SU-DHL-6 (cell line): Measurements from ENCODE around the gene SLC30A2.

ENCODE experiments used
- H2AFZ ChIP-seq: fragments of 200-600 bp; sonication (generic); 2 replicates; pipeline ENCODE4 v1.6.1; 2014; ENCODE audit warnings: low read depth, mild to moderate bottlenecking, moderate library complexity, mixed read lengths, antibody characterized with exemption, low read length; ENCODE audit not compliant: severe bottlenecking
- H3F3A ChIP-seq: fragments of 200-600 bp; shearing (Covaris generic); 2 replicates; pipeline ENCODE4 v1.6.0; 2016; ENCODE audit warnings: antibody characterized with exemption, mild to moderate bottlenecking; ENCODE audit not compliant: insufficient read depth
- H3K27ac ChIP-seq: fragments of 200-600 bp; sonication (generic); 2 replicates; pipeline ENCODE4 v1.5.1; 2016; ENCODE audit warnings: low read depth, mild to moderate bottlenecking, low read length, moderate library complexity, mixed read lengths
- H3K27me3 ChIP-seq: fragments of 200-600 bp; sonication (generic), shearing (Covaris generic); 2 replicates; pipeline ENCODE4 v1.6.0; 2014; ENCODE audit warnings: mild to moderate bottlenecking, low read length
- H3K36me3 ChIP-seq: fragments of 200-600 bp; sonication (generic); 2 replicates; pipeline ENCODE4 v1.6.1; 2014; ENCODE audit warnings: mild to moderate bottlenecking, low read length, mixed read lengths
- H3K4me2 ChIP-seq: fragments of 300-600, 200-600 bp; shearing (Covaris generic), sonication (generic); 2 replicates; pipeline ENCODE4 v1.6.0; 2014; ENCODE audit warnings: low read length, low read depth, mild to moderate bottlenecking; ENCODE audit not compliant: poor library complexity, severe bottlenecking
- H3K4me3 ChIP-seq: fragments of 200-600 bp; sonication (generic); 2 replicates; pipeline ENCODE4 v1.5.1; 2014; ENCODE audit warnings: antibody characterized with exemption, low read length, mild to moderate bottlenecking, mixed read lengths; ENCODE audit not compliant: insufficient read depth, poor library complexity, severe bottlenecking
- H3K79me2 ChIP-seq: fragments of 200-600 bp; sonication (generic); 2 replicates; pipeline ENCODE4 v1.6.1; 2014; ENCODE audit warnings: mild to moderate bottlenecking, low read length, moderate library complexity; ENCODE audit not compliant: insufficient read depth
- H3K9ac ChIP-seq: fragments of 200-600 bp; sonication (generic); 2 replicates; pipeline ENCODE4 v1.7.0; 2014; ENCODE audit warnings: mild to moderate bottlenecking, low read length
- H3K9me2 ChIP-seq: fragments of 200-600 bp; sonication (generic); replicated peaks from 2 replicates; pipeline ENCODE4 v1.6.1; 2014; ENCODE audit warnings: low read length; ENCODE audit not compliant: insufficient read depth
- H3K9me3 ChIP-seq: fragments of 200-600 bp; sonication (generic); 2 replicates; pipeline ENCODE4 v1.6.1; 2014; ENCODE audit warnings: low read length, mixed read lengths; ENCODE audit not compliant: insufficient read depth
- H4K20me1 ChIP-seq: fragments of 200-600 bp; sonication (generic); 2 replicates; pipeline ENCODE4 v1.6.1; 2014; ENCODE audit warnings: low read depth, mild to moderate bottlenecking, antibody characterized with exemption, low read length, moderate library complexity, mixed read lengths
- CTCF ChIP-seq: fragments of 200-600 bp; sonication (generic); IDR thresholded peaks from one replicate; pipeline ENCODE4 v1.5.1; 2017; ENCODE audit warnings: antibody characterized with exemption, mild to moderate bottlenecking, low read length, moderate library complexity; ENCODE audit not compliant: insufficient read depth, poor library complexity, severe bottlenecking
- EZH2phosphoT487 ChIP-seq: fragments of 200-600 bp; sonication (generic), shearing (Covaris generic); conservative IDR thresholded peaks from 2 replicates; pipeline ENCODE4 v1.6.1; 2018; ENCODE audit warnings: mild to moderate bottlenecking, antibody characterized with exemption, low read length, moderate library complexity, mixed read lengths

SLC30A2 gene

GRCh38 chr1:25991937-25992688 lies 53.8 kb downstream of the SLC30A2 start:
- Histone ChIP-seq H3K9ac (no peak overlapping the region), H3K27me3 (no peaks in the 10 kb centered on the region), H3K4me3 (no peak overlapping the region), H3K4me2 (no peak overlapping the region), H2AFZ (no peak overlapping the region), H3K36me3 (no peaks in the 10 kb centered on the region), H3K79me2 (no peaks in the 10 kb centered on the region), H3K27ac (no peak overlapping the region), H3K9me2 (no peaks in the 10 kb centered on the region), H3K9me3 (no peaks in the 10 kb centered on the region), H3F3A (no peaks in the 10 kb centered on the region), H4K20me1 (no peaks in the 10 kb centered on the region)
- no peak for TF ChIP-seq EZH2phosphoT487
- TF ChIP-seq CTCF = no peak

- no peak overlapping the region for H3K4me3 ChIP-seq
- no peaks in the 10 kb centered on the region for H3F3A ChIP-seq
- no peak overlapping the region for H3K27ac ChIP-seq
- H3K36me3 ChIP-seq = no peaks in the 10 kb centered on the region
- no peaks in the 10 kb centered on the region for H3K79me2 ChIP-seq
- H3K9me2 ChIP-seq = no peaks in the 10 kb centered on the region
- no peaks in the 10 kb centered on the region for H3K9me3 ChIP-seq
- no peak overlapping the region for H3K4me2 ChIP-seq
- no peak for TF ChIP-seq EZH2phosphoT487
- no peak for TF ChIP-seq CTCF
- H2AFZ ChIP-seq = no peak overlapping the region
- no peaks in the 10 kb centered on the region for H4K20me1 ChIP-seq
- H3K27me3 ChIP-seq = no peaks in the 10 kb centered on the region
- no peak overlapping the region for H3K9ac ChIP-seq
These were observed 55.1 kb downstream of the SLC30A2 start for GRCh38 chr1:25990702-25991395.

GRCh38 chr1:25990251-25990650 lies 55.7 kb downstream of the SLC30A2 start:
- no peaks in the 10 kb centered on the region for H3K79me2 ChIP-seq
- TF ChIP-seq EZH2phosphoT487 = no peak
- no peak for TF ChIP-seq CTCF
- no peaks in the 10 kb centered on the region for H3K27me3 ChIP-seq
- no peak overlapping the region for H2AFZ ChIP-seq
- no peaks in the 10 kb centered on the region for H3F3A ChIP-seq
- no peaks in the 10 kb centered on the region for H4K20me1 ChIP-seq
- no peaks in the 10 kb centered on the region for H3K9me2 ChIP-seq
- H3K36me3 ChIP-seq = no peaks in the 10 kb centered on the region
- no peak overlapping the region for H3K27ac ChIP-seq
- no peak overlapping the region for H3K4me3 ChIP-seq
- H3K9ac ChIP-seq = no peak overlapping the region
- no peaks in the 10 kb centered on the region for H3K9me3 ChIP-seq
- H3K4me2 ChIP-seq = no peak overlapping the region
